Panc1 (cell line): ENCODE results near the gene RFX8. TPM values are rescaled to one million over a fixed set of nuclear protein-coding genes. Genes with fewer than 3 reads are reported as not detected.

Experiments
- ATAC-seq: fragments of 200-7000 bp; cut with Tn5 transposase; 2 replicates; pipeline ENCODE4 v1.9.1; 2020; ENCODE audit warnings: mild to moderate bottlenecking, moderate library complexity
- BruUV-seq: library from RNA; stranded (reverse); fragments of 400-500 nt; replicated peaks from 2 replicates; lab custom pipeline; 2021; lab: Mats Ljungman, UMichigan
- CTCF ChIA-PET: fragments of 300-600 bp; sonication (Branson Sonifier 250); formaldehyde crosslinking; loops from one replicate; lab custom pipeline; 2022; ENCODE audit warnings: antibody characterized with exemption; lab: Charles Lee
- POLR2A ChIA-PET: fragments of 300-600 bp; sonication (Branson Sonifier 250); formaldehyde crosslinking; loops from one replicate; lab custom pipeline; 2022; ENCODE audit warnings: antibody characterized with exemption; lab: Charles Lee
- DNase-seq: peaks from one replicate; pipeline ENCODE4 v3.0.0-alpha.2; 2010; ENCODE audit warnings: low read depth, low spot score
- H3K27ac ChIP-seq: 2 replicates; pipeline ENCODE4 v1.5.1; 2011; ENCODE audit warnings: mild to moderate bottlenecking, low read length, inconsistent platforms
- H3K27me3 ChIP-seq: fragments of 200-500 bp; sonication (Bioruptor generic); 2 replicates; pipeline ENCODE4 v1.6.0; 2014; ENCODE audit warnings: low read length, inconsistent platforms; ENCODE audit not compliant: control insufficient read depth, insufficient read depth
- H3K36me3 ChIP-seq: fragments of 200-500 bp; sonication (Bioruptor generic); 2 replicates; pipeline ENCODE4 v1.5.1; 2014; ENCODE audit warnings: inconsistent platforms, mild to moderate bottlenecking, low read length, moderate library complexity; ENCODE audit not compliant: control insufficient read depth, insufficient read depth
- H3K4me1 ChIP-seq: 2 replicates; pipeline ENCODE4 v1.5.1; 2011; ENCODE audit warnings: inconsistent platforms, mild to moderate bottlenecking, low read length, moderate library complexity; ENCODE audit not compliant: control insufficient read depth, insufficient read depth
- H3K4me3 ChIP-seq, 2 experiments: 2 replicates each; pipeline ENCODE4 v1.5.1; 2011 to 2012; ENCODE audit warnings: low read depth in 2 of 2, low read length in 2 of 2, mild to moderate bottlenecking in 2 of 2, inconsistent platforms in 1 of 2, moderate library complexity in 1 of 2
- H3K9me3 ChIP-seq: fragments of 200-500 bp; sonication (Bioruptor generic); 2 replicates; pipeline ENCODE4 v1.5.1; 2014; ENCODE audit warnings: low read depth, mild to moderate bottlenecking, inconsistent platforms, low read length, moderate library complexity; ENCODE audit not compliant: control insufficient read depth, insufficient read depth
- POLR2AphosphoS5 ChIP-seq: IDR thresholded peaks from 2 replicates; pipeline ENCODE4 v1.6.1; 2012; ENCODE audit warnings: mild to moderate bottlenecking, low read depth, low read length, moderate library complexity
- SIN3A ChIP-seq: IDR thresholded peaks from 2 replicates; pipeline ENCODE4 v1.6.1; 2012; ENCODE audit warnings: low read depth, mild to moderate bottlenecking, low read length, moderate library complexity, borderline replicate concordance; ENCODE audit not compliant: insufficient read depth
- TCF7L2 ChIP-seq: IDR thresholded peaks from 2 replicates; pipeline ENCODE4 v1.6.1; 2011; ENCODE audit warnings: mild to moderate bottlenecking, low read depth, low read length, inconsistent platforms
- in situ Hi-C: cut with HindIII; loops from 2 replicates; pipeline ENCODE4 v1.10.0; 2016; ENCODE audit warnings: low sequenced_read_pairs, low pct_unique_long_range_greater_than_20kb
- intact Hi-C: fragments of 100-400 bp; cut with micrococcal nuclease; formaldehyde crosslinking; loops from one replicate; pipeline ENCODE4 v1.10.0; 2022; ENCODE audit not compliant: unreplicated experiment
- total RNA-seq: library from RNA; stranded (reverse); gene quantifications from one replicate; pipeline ENCODE4 v1.2.1, GENCODE V29; 2021; ENCODE audit not compliant: unreplicated experiment
- TF ChIP-seq, protein P1 (sequence below), 2 experiments: IDR thresholded peaks; 2 replicates each; pipeline ENCODE4 v1.6.1; 2011 to 2012; ENCODE audit warnings: low read depth in 2 of 2, control low read depth in 1 of 2, low read length in 1 of 2, mild to moderate bottlenecking in 1 of 2, moderate library complexity in 1 of 2; ENCODE audit not compliant: insufficient read depth in 1 of 2
- TF ChIP-seq, protein P2 (sequence below): fragments of 450-650 bp; IDR thresholded peaks from 2 replicates; pipeline ENCODE4 v1.5.1; 2017; ENCODE audit warnings: mild to moderate bottlenecking

The RFX8 gene
- total RNA-seq, 1 experiment from 2014 or later: not detected

DNA sequence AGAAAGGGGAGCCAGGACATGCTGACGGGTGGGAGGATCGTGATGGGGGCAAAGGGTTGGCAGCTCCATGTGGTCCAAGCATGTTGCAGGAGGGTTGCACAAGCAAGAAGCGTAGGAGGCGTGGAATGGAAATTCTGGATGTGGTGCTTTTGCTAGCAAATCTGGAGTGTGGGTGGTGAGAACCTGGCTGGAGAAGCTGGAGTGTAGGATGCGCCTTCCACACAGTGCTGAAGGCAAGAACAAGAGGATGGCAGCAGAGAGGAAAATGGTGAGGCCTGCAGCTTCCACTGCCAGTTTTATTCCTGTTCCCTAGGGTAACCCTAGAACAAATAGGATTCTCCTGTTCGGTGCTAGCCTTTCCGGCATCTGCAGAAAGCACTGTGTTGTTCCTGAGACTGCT lies 110.0 kb downstream of the RFX8 start:
- Histone ChIP-seq H3K27ac (no peak overlapping the region), H3K4me3 (no peak overlapping the region), H3K27me3 (0 out of 2 replicates have a peak, but pooled peaks cover 3% of the 10 kb centered on the region), H3K4me1 (no peaks in the 10 kb centered on the region), H3K36me3 (no peaks in the 10 kb centered on the region), H3K9me3 (no peaks in the 10 kb centered on the region)
- DNase-seq (no peak), ATAC-seq (no peak)
- TF ChIP-seq TCF7L2 (no peak), SIN3A (no peak), POLR2AphosphoS5 (no peak)
- TF ChIP-seq, protein P1, sequence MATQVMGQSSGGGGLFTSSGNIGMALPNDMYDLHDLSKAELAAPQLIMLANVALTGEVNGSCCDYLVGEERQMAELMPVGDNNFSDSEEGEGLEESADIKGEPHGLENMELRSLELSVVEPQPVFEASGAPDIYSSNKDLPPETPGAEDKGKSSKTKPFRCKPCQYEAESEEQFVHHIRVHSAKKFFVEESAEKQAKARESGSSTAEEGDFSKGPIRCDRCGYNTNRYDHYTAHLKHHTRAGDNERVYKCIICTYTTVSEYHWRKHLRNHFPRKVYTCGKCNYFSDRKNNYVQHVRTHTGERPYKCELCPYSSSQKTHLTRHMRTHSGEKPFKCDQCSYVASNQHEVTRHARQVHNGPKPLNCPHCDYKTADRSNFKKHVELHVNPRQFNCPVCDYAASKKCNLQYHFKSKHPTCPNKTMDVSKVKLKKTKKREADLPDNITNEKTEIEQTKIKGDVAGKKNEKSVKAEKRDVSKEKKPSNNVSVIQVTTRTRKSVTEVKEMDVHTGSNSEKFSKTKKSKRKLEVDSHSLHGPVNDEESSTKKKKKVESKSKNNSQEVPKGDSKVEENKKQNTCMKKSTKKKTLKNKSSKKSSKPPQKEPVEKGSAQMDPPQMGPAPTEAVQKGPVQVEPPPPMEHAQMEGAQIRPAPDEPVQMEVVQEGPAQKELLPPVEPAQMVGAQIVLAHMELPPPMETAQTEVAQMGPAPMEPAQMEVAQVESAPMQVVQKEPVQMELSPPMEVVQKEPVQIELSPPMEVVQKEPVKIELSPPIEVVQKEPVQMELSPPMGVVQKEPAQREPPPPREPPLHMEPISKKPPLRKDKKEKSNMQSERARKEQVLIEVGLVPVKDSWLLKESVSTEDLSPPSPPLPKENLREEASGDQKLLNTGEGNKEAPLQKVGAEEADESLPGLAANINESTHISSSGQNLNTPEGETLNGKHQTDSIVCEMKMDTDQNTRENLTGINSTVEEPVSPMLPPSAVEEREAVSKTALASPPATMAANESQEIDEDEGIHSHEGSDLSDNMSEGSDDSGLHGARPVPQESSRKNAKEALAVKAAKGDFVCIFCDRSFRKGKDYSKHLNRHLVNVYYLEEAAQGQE (IDR thresholded peaks at IDR 0.05; ENCODE audit: insufficient read depth in 1 of 2, low read depth in 2 of 2, low read length in 1 of 2): no peak
- TF ChIP-seq, protein P2, sequence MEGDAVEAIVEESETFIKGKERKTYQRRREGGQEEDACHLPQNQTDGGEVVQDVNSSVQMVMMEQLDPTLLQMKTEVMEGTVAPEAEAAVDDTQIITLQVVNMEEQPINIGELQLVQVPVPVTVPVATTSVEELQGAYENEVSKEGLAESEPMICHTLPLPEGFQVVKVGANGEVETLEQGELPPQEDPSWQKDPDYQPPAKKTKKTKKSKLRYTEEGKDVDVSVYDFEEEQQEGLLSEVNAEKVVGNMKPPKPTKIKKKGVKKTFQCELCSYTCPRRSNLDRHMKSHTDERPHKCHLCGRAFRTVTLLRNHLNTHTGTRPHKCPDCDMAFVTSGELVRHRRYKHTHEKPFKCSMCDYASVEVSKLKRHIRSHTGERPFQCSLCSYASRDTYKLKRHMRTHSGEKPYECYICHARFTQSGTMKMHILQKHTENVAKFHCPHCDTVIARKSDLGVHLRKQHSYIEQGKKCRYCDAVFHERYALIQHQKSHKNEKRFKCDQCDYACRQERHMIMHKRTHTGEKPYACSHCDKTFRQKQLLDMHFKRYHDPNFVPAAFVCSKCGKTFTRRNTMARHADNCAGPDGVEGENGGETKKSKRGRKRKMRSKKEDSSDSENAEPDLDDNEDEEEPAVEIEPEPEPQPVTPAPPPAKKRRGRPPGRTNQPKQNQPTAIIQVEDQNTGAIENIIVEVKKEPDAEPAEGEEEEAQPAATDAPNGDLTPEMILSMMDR: no peak
- BruUV-seq: no TSS peak
- intact Hi-C loops (no loop called here), in situ Hi-C loops (no loop called here)
- ChIA-PET CTCF (no interaction called here), POLR2A (no interaction called here)

DNA sequence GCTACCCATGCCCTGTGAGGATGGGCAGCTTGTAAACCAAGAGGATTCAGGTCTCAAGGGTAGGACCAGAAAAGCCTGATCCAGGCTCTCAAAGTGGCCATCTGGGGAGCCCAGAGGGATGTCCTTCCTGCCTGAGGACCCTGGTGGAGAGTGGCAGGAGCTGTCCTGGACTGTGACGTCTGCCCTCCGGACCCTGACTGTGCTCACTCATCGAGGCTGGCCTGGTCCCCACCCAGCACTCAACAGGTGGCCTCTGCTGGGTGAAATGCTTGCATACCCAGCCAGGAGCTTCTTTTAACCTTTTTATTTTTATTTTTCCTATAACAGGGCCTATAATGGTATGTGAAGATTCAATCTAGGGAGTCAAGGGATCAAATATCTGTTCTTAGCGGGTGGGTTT lies 112.1 kb downstream of the RFX8 start:
- no TSS peak for BruUV-seq
- no peak for ATAC-seq
- intact Hi-C loops: no loop called here
- in situ Hi-C loops: no loop called here
- Histone ChIP-seq H3K9me3 (no peaks in the 10 kb centered on the region), H3K36me3 (no peaks in the 10 kb centered on the region), H3K27ac (no peak overlapping the region), H3K4me1 (no peaks in the 10 kb centered on the region), H3K27me3 (0 out of 2 replicates have a peak, but pooled peaks cover 3% of the 10 kb centered on the region), H3K4me3 (no peak overlapping the region)
- CTCF ChIA-PET: no interaction called here
- TF ChIP-seq, protein P2: no peak
- TF ChIP-seq POLR2AphosphoS5 (no peak), TCF7L2 (no peak)
- no peak for DNase-seq
- POLR2A ChIA-PET: no interaction called here
